ENCODE measurements around the gene NUP98.
"Not testable (repeated sequence)": the region's sequence is repeated elsewhere in the genome, so short reads cannot be mapped to it uniquely, and the experiment has no call there.

Gene NUP98

DNA sequence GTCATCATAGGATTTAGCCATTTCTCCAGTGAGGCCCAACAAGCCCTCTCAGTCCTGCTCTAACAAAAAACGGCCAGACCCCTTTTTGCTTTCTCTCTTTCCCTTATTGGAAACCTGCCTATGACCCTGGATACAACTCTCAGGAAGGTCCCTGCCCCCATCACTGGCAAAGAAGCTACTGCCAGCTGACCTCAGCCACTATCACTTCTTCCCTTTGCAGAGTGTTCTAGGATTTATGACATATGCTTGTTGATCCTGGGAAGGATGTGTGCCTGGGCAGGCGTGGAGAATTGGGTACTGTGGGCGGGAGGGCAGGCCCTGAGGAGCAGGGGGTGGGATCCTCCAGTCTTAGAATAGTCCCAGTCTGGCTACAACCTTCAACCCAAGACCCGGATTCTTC lies 18.5 kb upstream of the NUP98 start:
- Mint-ChIP-seq H3K27me3 (no peaks in the 10 kb centered on the region), H3K4me1 (peaks cover 8% of the 10 kb centered on the region), H3K27ac (no peak overlapping the region)

GRCh38 chr11:3814832-3815231 lies 17.5 kb upstream of the NUP98 start:
- ATAC-seq, H3K4me3 Mint-ChIP-seq, DNase-seq, H3K9me3 Mint-ChIP-seq, H3K27me3 Mint-ChIP-seq, H3K27ac Mint-ChIP-seq: not testable (repeated sequence)
- peaks cover 11% of the 10 kb centered on the region for H3K4me1 Mint-ChIP-seq

More for the DNA sequence above, 18.5 kb upstream of the NUP98 start:
- no peak for ATAC-seq
- Mint-ChIP-seq H3K9me3 (no peaks in the 10 kb centered on the region), H3K4me3 (no peak overlapping the region)
- DNase-seq: no peak

DNA sequence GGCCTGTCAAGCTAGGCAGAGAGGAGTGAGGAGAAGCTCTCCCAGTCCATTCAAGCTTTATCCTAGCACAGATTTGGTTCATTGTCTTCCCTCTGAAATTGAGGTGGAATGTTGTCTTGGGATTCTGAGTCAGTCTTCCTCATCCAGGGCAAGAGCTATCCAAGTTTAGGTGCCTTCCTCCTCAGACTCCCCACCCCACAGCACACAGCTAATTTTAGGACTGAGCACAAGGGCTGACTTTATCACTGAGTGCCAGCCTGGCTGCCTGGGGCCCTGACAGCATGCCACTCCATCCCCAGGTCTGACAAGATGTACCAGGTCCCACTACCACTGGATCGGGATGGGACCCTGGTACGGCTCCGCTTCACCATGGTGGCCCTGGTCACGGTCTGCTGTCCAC lies 13.6 kb upstream of the NUP98 start:
- H3K4me3 Mint-ChIP-seq: no peak overlapping the region
- no peak overlapping the region for H3K27ac Mint-ChIP-seq
- DNase-seq (no peak), ATAC-seq (no peak)
- H3K4me1 Mint-ChIP-seq: peaks cover 36% of the 10 kb centered on the region
- H3K9me3 Mint-ChIP-seq: no peaks in the 10 kb centered on the region
- no peaks in the 10 kb centered on the region for H3K27me3 Mint-ChIP-seq

DNA sequence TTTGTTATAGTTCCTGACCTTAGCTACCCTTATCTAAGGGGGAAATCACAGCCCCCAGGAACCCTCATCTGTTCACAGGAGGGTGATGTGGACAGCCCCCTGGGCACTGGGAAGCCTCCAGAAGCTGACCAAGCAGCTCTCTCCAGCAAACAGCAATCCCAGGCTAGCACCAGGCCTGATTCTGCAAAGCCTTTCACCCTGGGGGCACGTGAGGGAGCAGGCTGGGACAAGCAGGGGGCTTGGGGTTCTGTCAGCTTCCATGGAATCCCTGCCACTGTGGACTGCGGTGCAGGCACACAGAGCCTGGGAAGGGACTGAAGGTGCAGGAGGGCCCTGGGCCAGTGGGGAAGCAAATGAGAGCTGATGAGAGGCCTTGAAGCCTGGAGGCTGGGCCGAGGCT lies 13.1 kb upstream of the NUP98 start:
- peaks cover 36% of the 10 kb centered on the region for H3K4me1 Mint-ChIP-seq
- H3K4me3 Mint-ChIP-seq: no peak overlapping the region
- H3K27me3 Mint-ChIP-seq: no peaks in the 10 kb centered on the region
- DNase-seq (no peak), ATAC-seq (no peak)
- H3K9me3 Mint-ChIP-seq: no peaks in the 10 kb centered on the region
- no peak overlapping the region for H3K27ac Mint-ChIP-seq

- DNase-seq (no peak), ATAC-seq (no peak)
- no peaks in the 10 kb centered on the region for H3K27me3 Mint-ChIP-seq
- H3K4me3 Mint-ChIP-seq: no peak overlapping the region
- H3K9me3 Mint-ChIP-seq: no peaks in the 10 kb centered on the region
- H3K4me1 Mint-ChIP-seq: peaks cover 36% of the 10 kb centered on the region
- H3K27ac Mint-ChIP-seq: no peak overlapping the region
These were observed 12.2 kb upstream of the NUP98 start for GRCh38 chr11:3809624-3809928.

DNA sequence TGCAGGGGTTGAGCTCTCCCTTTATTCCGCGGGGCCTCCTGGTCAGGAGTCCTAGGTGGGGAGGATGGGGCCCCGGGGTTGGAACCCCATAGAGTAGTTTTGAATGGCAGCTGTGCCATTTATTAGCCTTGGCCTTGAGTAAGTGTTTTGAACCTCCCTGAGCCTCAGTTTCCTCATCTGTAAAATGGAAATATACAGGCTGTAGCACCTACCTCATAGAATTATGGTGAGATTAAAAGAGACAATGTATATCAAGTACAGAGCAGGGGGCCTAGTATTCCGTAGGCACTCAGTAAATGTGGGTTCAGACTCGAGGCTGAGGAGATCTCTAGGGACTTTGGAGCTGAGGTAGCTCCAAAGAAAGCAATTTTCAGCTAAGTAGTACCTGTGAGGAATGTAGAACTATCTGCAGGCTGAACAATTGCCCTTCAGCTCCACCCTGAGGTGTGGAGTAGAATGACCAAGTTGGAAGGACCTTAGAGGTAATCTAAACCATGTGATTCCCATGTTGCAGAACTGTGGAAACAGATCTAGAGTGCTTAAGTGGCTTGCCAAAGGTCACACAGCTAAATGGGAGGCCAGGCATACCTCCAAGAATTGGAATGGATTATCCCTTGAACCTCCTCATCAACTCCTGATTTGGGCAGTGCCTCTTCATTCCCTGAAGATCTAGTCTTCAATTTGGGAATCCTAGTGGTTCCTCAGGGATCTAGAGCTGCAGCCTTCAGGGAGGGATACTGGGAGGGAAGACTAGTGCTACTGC lies 11.7 kb upstream of the NUP98 start:
- ATAC-seq: peak; percentile 90
- Mint-ChIP-seq H3K4me1 (peaks cover 40% of the 10 kb centered on the region), H3K27me3 (no peaks in the 10 kb centered on the region), H3K4me3 (peak overlapping the region; percentile 93 to 98), H3K27ac (peak overlapping the region in 1 of 2 donors; percentile 39), H3K9me3 (no peaks in the 10 kb centered on the region)
- peak in 1 of 2 donors; percentile 60 for DNase-seq

DNA sequence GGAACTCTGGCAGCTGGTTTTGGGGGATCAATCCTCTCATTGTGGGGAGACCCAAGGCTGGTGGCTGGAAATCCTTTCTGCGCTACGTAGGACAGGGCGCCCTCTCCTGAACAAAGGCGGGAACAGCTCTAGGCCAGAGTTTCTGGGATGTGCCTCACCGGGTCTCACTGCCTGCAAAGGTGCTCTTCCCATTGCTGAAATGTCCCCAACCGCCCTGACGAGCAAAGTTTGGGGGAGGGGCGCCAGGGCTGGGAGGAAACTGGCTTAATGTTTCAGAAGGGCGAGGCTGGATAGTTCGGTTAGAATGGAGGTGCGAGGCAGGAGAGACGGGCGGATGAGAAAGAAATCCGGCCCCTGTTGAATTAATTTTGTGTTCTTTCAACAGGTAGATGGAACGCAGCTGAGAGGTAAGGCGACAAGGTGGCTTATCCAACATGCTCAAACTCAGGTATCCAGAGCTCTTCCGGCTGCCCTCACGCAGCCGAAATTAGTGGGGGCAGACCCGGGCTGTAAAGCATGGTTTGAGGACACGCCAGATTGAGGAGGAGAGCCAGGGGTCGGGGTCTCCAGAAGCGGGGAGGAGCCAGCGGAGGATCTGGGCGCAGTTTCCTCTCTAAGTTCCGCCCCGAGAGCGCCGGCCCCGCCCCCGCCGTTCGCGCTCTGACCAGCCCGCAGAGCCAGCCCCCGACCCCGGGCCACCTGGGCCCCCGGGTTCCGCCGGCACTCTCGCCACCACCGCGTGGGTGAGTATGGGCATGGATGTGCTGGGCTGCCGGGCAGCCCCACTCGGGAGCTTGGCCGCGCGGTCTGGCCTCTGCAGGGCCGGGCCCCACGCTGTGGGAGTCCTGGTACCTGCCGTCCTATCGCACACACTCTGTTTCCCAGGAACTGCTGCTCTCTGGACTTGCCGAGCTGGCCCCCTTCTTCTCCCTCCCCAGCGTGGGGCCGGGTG lies 10.8 kb upstream of the NUP98 start, which contains the start of gene PGAP2:
PGAP2 (plus strand) TSS at position 652 of the 952 bp plus-strand sequence. CDS start 2,700 bp downstream, outside the sequence.
- Mint-ChIP-seq H3K4me3 (peak within 1 kb of the TSS; percentile 93 to 98), H3K27me3 (no peaks in the 10 kb centered on the region), H3K4me1 (peaks cover 43% of the 10 kb centered on the region), H3K27ac (peak within 1 kb of the TSS; percentile 78 to 91), H3K9me3 (no peaks in the 10 kb centered on the region)
- DNase-seq (peak; percentile 46 to 60), ATAC-seq (peak; percentile 72)

DNA sequence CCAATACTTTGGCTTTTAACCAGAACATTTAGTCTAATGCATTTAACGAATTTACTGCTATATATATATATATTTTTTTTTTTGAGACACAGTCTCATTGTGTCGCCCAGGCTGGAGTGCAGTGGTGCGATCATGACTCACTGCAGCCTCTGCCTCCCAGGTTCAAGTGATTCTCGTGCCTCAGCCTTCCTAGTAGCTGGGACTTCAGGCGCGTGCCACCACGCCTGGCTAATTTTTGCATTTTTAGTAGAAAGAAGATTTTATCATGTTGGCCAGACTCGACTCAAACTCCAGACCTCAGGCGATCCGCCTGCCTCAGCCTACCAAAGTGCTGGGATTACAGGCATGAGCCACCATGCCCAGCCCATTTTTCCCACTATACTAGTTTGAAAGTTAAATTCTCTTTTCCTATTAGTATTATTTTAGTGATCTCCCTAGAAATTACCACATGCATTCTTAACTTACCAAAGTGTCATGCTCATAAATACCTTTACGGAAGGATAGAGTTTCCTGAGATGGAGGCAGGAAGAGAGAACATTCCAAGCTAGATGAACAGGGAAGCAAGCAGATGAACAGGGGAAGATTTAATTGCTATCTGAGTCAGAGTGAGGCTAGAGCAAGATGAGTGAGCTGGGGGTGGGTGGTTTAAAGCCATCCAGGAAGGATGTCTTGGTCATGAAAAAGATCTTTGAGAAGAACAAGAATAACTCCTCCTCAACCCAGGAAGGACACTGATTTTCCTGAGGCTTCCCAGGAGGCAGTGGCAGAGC lies 6.6 kb upstream of the NUP98 start:
- peaks cover 32% of the 10 kb centered on the region for H3K4me1 Mint-ChIP-seq
- DNase-seq: no peak
- H3K4me3 Mint-ChIP-seq: no peak overlapping the region
- H3K9me3 Mint-ChIP-seq: no peaks in the 10 kb centered on the region
- no peaks in the 10 kb centered on the region for H3K27me3 Mint-ChIP-seq
- no peak for ATAC-seq
- H3K27ac Mint-ChIP-seq: no peak overlapping the region

DNA sequence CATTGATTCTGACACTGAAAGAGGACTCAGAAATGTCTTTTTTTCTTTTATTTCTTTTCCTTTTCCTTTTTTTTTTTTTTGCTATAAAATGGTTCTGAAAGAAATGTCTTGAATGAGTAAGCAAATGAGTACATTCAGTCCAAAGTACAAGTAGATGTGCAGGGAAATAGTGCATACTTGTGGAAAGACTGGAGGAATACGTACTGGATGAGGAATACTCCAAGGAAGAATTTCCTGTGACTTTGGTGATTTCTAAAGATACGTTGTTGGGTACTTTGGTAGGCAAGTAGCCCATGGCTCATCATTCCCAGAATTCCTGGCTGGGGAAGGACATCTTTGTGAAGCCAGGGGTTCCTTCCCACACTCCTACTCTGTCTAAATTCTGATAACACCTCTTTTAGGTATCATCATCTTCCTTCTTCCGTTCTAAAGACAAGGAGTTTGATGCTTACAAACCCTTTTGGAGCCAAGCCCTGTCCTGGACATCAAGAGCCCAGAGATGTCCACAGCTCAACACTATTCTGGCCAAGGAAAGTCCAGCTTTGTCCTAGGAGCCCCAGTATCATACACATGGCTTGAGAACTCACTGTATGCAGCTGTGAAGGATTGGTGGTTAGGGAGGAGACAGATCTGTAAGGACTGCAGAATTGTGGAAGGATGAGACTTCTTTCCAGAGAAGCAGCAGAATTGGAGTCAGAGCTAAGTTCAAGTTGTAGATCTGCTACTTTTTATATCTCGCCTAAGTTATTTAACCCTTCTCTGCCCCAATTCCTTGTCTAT lies 4.8 kb upstream of the NUP98 start:
- H3K27ac Mint-ChIP-seq: no peak overlapping the region
- H3K4me3 Mint-ChIP-seq: no peak overlapping the region
- no peaks in the 10 kb centered on the region for H3K27me3 Mint-ChIP-seq
- peaks cover 27% of the 10 kb centered on the region for H3K4me1 Mint-ChIP-seq
- no peaks in the 10 kb centered on the region for H3K9me3 Mint-ChIP-seq
- ATAC-seq (no peak), DNase-seq (no peak)

GRCh38 chr11:3799873-3800272 lies 2.5 kb upstream of the NUP98 start:
- DNase-seq: no peak
- H3K4me1 Mint-ChIP-seq: peaks cover 41% of the 10 kb centered on the region
- H3K27me3 Mint-ChIP-seq: no peaks in the 10 kb centered on the region
- H3K4me3 Mint-ChIP-seq: no peak overlapping the region
- ATAC-seq: no peak
- H3K9me3 Mint-ChIP-seq: no peaks in the 10 kb centered on the region
- no peak overlapping the region for H3K27ac Mint-ChIP-seq

DNA sequence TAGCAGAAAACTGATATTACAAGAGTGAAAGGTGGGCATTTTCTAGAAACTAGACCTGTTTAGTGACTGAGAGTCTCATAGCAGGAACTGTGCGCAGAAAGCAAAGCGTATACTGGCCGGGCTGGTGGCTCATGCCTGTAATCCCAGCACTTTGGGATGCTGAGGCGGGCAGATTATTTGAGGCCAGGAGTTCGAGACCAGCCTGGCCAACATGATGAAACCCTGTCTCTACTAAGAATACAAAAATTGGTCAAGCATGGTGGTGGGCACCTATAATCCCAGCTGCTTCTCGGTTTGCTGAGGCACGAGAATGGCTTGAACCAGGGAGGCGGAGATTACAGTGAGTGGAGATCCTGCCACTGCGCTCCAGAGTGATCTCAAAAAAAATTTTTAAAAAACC lies 1.8 kb upstream of the NUP98 start:
- Mint-ChIP-seq H3K4me3 (peak overlapping the region; percentile 95 to 99), H3K4me1 (peaks cover 46% of the 10 kb centered on the region), H3K27me3 (no peaks in the 10 kb centered on the region), H3K9me3 (no peaks in the 10 kb centered on the region), H3K27ac (peak overlapping the region; percentile 80 to 97)
- no peak for ATAC-seq
- no peak for DNase-seq

GRCh38 chr11:3796801-3797328 lies 489 bp downstream of the NUP98 start:
- ATAC-seq (peak; percentile 58), DNase-seq (no peak)
- no peaks in the 10 kb centered on the region for H3K27me3 Mint-ChIP-seq
- H3K9me3 Mint-ChIP-seq: no peaks in the 10 kb centered on the region
- peak overlapping the region; percentile 92 to 97 for H3K27ac Mint-ChIP-seq
- H3K4me1 Mint-ChIP-seq: peaks cover 50% of the 10 kb centered on the region
- H3K4me3 Mint-ChIP-seq: peak overlapping the region; percentile 95 to 99

DNA sequence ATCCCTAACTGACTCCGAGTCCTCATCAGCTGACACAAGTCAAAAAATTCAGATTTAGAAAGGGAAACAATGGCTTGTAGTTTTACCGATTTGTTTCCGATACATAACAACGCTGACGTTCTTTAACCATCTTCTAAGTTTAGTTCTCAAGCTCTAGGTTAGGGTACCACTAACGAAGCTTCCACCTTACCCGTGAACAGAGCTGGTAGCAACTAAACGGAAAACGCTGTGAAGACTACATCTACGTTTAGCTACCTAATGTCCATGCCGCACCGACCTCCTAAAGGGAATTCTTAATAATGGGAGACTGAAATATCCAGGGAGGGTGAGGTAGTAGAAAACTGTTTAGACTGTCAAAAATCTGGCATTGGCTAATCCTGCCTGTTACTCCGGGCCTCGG lies 1.0 kb downstream of the NUP98 start:
- Mint-ChIP-seq H3K27ac (peak overlapping the region; percentile 92 to 97), H3K4me3 (peak overlapping the region; percentile 95 to 99), H3K27me3 (no peaks in the 10 kb centered on the region), H3K4me1 (peaks cover 50% of the 10 kb centered on the region), H3K9me3 (no peaks in the 10 kb centered on the region)
- ATAC-seq (no peak), DNase-seq (no peak)

DNA sequence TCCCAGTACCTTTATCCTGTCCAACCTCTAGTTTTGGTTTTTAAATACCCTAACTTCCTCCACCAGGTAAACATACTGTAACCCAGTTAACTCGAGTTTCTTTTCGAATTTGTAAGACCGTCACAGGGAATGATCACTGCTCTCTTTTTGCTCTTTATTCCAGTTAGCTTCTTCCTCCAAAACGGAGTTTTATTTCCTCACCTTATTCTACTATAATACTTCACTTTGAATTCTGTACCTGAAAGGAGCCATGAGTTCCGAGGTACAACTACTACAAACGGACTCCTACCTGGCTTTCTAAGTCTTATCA lies 1.4 kb downstream of the NUP98 start:
- H3K27ac Mint-ChIP-seq: peak overlapping the region; percentile 92 to 97
- ATAC-seq (no peak), DNase-seq (no peak)
- no peaks in the 10 kb centered on the region for H3K9me3 Mint-ChIP-seq
- H3K27me3 Mint-ChIP-seq: no peaks in the 10 kb centered on the region
- H3K4me3 Mint-ChIP-seq: peak overlapping the region; percentile 95 to 99
- peaks cover 52% of the 10 kb centered on the region for H3K4me1 Mint-ChIP-seq
